GM19395 (cell line): ENCODE data around the gene SLC15A3.
"Not testable (repeated sequence)": the region's sequence is repeated elsewhere in the genome, so short reads cannot be mapped to it uniquely, and the experiment has no call there.

ENCODE experiments used
- ATAC-seq: cut with Tn5 transposase; IDR thresholded peaks from one replicate; pipeline ENCODE4 v1.9.1; 2021; ENCODE audit warnings: mild to moderate bottlenecking, moderate library complexity; ENCODE audit not compliant: unreplicated experiment

Gene SLC15A3

DNA sequence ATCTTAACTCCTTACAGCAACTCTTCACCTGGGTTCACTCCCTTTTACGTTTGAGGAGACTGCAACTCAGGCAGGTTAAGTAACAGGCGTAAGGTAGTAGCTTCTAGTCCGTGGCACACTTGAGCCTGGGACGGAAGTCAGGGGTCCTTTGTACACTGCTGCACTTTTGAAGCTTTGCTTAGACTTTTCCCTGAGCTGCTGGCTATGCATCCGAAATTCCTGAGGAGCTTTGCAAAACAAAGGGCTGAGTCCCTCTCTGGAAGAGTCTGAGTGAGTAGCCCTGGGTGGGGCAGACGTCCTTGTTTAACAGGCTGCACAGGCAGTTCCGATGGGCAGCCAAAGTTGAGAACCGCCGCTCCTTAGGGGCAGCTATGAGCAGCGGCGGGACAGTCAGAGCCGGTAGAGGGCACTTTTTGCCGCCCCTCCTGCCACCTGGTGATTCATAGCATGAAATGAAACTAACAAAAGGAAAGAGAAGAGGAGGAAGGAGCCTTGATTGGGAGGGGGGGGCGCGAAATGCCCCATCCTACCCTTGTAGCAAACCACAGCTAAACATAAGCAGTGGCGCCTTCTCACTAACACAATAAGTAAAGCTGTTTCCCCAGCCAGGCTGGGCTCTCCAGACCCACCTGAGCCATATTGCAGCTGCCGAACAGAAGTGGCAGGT is 36.6 kb downstream of the SLC15A3 start:
- ATAC-seq, result peak; percentile 52

- peak; percentile 1 for ATAC-seq
Observed at GRCh38 chr11:60914633-60915247, 37.2 kb downstream of the SLC15A3 start.

GRCh38 chr11:60913793-60914632 is 38.0 kb downstream of the SLC15A3 start, which contains the start of gene TMEM109:
TMEM109 (plus strand) TSS chr11:60914158; CDS start chr11:60919694, 5,536 bp downstream.
- ATAC-seq, result peak; percentile 54

DNA sequence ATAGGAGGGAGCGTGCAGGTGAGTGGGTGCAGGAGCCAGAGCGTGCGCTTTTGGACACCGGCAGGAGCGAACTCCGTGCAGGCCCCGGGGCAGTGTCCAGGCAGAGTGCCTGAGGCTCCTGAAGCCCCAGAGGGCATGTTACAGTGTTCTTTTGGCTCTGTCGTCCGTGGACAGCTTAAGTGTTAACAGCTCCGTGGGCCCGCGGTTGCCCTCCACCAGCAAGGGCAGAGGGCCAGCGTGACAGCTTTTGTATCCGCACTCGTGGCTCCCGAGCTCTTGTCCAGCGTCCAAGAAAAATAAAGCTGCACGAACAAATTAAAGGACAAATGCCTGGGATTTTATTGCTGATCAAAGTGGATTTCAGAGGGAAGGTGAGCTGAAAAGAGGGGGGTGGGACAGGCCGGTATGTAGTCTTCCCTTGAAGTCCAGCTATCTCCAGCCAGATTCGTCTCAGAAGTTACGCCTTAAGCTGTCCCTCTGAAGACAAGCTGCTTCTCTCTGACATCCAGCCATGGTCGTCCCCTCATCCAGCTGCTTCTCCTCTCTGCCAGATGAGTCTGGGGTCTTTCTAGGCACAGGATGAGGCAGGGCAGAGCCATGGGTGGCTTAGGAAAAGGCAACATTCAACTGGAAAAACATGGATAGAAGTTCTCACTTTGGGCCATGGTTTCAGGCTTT is 39.0 kb downstream of the SLC15A3 start:
- ATAC-seq, result no peak

DNA sequence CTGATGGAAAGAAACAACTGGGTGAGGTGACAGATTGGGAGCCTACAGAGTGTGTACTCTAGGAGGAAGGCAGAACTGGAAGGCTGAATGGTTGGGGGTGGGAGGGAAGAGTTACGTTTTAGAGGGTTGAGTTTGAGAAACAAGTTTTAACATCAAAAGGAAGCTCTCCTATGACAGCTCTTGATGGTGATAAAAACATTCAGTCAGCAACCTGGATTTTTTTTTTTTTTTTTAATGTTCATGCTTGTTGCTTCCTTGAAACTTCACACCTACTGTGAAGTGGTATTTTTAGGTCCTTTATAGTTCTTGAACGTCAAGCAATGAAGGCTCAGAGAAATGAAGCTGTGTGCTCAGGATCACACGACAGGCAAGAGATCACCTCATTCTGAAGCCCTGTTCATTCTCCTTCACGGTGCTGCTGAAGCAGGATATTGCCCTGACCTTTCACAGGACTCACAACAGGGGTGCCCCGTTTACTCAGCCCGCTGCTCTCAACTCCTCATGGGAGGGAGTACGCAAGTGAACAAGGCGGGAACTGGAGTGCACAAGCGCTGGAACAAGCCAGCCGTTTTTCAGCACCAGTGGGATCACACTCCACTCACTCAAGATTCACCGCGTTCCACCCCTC is 39.6 kb downstream of the SLC15A3 start:
- no peak for ATAC-seq

DNA sequence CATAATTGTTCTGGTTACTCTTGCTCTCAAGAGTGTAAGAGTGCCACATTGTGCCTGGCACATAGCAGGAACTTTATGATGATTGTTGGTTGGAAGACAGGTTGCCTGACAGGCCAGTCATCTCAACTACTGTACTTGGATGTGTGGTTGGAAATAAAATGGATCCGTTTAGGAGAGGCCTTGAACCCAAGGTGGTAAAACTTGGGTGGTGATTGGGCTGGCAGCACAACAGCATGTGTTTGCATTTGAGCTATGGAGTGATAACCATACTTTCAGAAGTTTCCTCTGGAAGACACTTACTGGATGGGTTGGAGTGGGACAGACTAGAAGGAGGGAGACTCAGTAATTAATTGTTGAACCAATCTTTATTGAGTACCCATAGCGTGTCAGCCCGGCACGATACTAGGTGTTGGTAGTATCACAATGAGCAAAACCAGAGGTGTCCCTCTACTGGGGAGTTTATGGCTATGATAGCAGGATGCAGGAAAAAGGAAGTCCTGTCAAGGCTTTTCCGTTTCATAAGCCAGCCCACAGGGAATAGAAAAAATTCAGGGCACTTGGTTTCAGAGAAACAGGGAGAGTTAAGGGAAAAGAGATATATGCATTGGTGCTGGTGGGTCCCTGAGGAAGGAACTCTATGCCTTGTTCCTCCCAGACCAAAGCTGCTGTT is 41.1 kb downstream of the SLC15A3 start:
- no peak for ATAC-seq

DNA sequence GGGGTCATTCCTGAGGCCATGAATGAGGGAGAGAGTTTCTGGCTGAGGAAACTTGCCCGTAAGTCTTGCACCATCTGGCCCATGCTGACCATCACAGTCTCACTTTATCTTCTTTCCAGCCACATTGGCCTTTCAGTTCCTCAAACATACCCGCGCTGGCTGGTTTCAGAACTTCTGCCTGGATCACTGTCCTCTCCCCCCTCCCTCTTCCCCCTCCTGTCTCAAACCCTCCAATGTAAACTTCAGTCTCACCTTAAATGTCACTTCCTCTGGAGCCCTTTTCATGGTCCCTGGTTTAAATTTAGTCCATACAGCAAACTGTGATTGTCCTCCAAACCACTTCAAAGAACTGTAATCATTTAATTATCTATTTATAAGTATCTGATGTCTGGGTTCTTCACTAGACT is 41.7 kb downstream of the SLC15A3 start:
- peak; percentile 38 for ATAC-seq

DNA sequence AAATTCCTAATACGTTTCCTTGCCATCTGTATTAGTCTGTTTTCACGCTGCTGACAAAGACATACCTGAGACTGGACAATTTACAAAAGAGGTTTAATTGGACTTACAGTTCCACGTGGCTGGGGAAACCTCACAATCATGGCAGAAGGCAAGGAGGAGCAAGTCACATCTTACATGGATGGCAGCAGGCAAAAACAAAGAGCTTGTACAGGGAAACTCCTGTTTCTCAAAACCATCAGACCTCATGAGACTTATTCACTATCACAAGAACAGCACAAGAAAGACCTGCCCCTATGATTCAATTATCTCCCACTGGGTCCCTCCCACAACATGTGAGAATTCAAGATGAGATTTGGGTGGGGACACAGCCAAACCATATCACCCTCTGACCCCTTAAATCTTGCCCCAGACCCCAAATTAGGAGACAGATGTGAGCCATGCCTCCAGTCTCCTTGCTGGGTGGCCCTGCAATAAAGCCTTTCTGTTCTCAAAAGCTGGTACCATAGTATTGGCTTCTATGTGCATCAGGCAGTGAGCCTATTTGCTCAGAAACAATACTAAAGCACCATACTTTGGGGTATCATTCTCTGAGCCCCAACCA is 42.2 kb downstream of the SLC15A3 start:
- not testable (repeated sequence) for ATAC-seq

GRCh38 chr11:60908803-60909202 is 43.2 kb downstream of the SLC15A3 start:
- no peak for ATAC-seq

DNA sequence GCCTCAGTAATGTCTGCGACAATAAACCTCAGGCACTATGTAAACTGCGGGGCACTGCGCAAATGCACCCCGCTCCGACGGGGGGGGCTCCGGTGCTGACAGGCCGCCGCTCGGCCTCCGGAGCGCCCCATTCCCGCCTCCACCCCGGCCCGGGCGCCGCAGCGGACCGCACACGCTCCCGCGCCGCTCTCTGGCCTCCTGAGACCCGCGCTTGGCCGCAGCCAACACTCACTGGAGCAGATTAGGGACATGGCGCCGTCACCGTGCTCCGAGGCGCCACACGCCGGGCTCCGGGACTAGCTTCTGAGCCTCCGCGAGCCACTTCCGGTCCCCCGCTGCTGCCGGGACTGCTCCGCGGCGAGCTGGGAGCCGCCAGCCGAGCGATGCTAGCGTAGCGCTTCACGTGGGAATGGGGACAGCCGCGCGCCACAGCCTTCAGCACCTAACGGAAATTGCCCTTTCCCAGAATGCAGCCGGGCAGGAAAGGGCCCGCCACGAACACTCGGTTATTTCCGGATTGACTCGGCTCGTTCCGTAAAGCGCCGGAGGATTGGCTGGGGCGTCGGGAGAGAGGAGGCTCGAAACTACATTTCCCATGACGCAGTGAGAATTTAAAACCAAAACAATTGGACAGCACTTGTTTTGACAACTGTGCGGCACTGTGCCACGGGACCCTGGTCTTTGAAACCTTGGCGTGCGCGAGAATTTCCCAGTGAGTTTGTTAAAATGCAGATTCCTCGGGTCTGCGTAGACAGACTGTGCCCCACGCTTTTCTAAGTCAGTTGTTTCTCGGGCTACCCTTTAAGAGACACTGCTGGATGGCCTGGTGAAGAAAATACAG is 45.6 kb downstream of the SLC15A3 start, which contains the start of gene PRPF19:
Gene PRPF19, minus strand, starts transcription at position 454 of the 841 bp plus-strand sequence. Its CDS starts 203 bp downstream, at position 251.
- ATAC-seq, result peak; percentile 72

DNA sequence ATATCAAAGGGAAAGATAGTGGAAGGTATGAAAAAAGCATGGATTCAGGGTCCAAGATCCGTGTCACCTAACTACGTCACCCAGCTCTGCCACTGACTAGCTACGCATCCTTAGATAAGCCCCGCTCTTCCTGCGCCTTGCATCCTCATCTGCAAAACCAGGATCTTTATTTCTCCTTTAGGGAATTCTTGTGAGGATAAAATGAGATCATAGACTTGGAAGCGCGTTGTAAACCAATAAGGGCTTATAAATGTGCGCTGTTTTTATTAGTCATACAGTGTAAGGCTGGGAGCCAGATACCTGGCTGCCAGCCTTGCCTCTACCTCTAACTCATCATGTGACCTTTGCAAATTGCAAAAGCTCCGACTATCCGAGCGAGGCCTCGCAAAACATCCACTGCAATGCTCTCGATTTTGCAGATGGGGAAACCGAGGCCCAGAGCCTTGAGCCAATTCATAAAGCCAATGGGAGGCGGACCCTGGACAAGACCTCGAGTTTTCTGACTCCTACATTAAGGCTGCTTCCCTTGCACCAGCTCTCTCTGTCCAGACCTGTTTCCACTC is 46.3 kb downstream of the SLC15A3 start:
- no peak for ATAC-seq

GRCh38 chr11:60905047-60905446 is 46.9 kb downstream of the SLC15A3 start:
- ATAC-seq, result no peak

DNA sequence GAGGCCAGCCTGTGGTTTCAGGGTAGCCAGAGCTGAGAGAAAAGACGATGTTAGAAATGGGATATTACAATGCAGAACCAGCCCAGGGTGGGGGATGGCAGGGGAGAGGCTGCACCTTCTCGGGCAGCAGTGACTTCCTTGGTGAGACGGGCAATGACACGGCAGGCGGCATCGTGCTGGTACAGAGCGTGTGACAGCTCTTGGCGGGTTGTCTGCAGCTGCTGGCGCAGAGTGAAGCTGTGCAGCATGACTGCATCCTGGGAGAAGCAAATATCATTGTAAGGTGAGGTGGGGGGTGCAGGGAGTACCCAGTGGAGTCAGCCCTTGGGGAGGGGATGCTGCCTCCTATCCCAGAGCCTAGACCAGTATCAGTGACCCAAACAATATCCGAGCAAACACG is 49.4 kb downstream of the SLC15A3 start:
- no peak for ATAC-seq

DNA sequence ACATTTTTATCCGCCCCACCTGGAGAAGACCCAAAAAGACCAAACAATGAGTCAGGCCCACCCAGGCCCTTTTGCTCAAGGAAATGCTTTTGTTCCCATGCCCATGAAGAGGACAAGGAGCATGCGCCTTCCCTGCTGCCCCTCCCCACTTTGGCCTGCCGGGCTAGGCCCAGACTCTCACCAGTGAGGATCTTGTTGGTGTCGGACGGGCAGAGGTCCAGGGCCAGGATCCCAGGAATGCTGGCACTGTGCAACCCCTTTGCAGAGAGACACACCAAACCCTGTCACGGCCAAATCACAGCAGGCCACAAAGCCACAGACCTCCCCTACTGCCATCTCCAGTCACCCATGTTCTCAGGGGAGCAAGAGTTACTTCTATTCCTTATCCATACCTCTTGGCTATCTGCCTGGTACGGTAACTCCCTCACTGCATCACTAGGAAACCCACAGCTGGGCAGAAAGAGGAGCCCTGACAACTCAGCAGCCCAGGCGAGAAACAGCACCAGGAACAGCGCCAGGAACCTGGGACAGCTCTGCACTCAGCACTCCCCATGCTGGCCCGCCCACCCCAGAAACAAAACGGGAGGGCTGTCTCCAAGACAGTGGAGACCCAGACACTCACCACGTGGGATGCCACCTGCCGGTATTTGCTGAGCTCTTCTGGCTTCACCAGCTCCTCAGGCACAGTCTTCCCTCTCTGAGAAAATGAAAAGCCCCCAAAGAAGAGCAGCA is 51.1 kb downstream of the SLC15A3 start:
- no peak for ATAC-seq

- ATAC-seq, result no peak
Observed at GRCh38 chr11:60899977-60900376, 52.0 kb downstream of the SLC15A3 start.

GRCh38 chr11:60899046-60899936 is 52.7 kb downstream of the SLC15A3 start:
- no peak for ATAC-seq

DNA sequence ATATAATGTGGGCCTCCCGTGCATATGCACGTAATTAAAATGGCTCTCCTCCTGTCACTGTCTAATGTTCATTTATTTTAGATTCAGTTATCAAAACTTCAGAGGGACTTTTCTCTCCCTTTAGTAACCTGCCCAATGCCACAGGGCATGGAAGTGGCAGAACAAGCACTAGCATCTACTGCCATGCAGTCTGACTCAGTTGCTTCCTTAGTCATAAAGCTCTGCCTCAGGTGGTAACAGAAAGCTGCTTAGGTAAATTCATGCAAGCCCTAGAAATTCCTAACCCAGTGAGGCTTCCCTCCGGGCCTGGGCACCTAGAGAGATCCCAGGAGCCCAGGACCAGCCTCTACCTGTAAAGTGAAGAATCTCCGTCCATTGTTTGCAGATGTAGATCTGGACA is 54.5 kb downstream of the SLC15A3 start:
- ATAC-seq, result no peak
